RWPE2 (cell line): ENCODE data around the gene TBL1X.

Source experiments
- ATAC-seq: fragments of 200-7000 bp; cut with Tn5 transposase; 3 replicates; pipeline ENCODE4 v1.9.1; 2021; ENCODE audit warnings: low read depth
- DNase-seq: peaks from one replicate; pipeline ENCODE4 v3.0.0-alpha.2; 2020; ENCODE audit warnings: low spot score
- H3K27ac ChIP-seq: fragments of 450-650 bp; 2 replicates; pipeline ENCODE4 v1.5.1; 2017; ENCODE audit warnings: mild to moderate bottlenecking; ENCODE audit not compliant: poor library complexity, severe bottlenecking
- H3K27me3 ChIP-seq: fragments of 250-450 bp; sonication (Bioruptor Pico); 2 replicates; pipeline ENCODE4 v1.5.1; 2021; ENCODE audit warnings: mild to moderate bottlenecking, moderate library complexity; ENCODE audit not compliant: insufficient read depth, poor library complexity, severe bottlenecking
- H3K36me3 ChIP-seq: fragments of 250-450 bp; sonication (Bioruptor Pico); 2 replicates; pipeline ENCODE4 v1.5.1; 2020; ENCODE audit warnings: low read depth, mild to moderate bottlenecking, moderate library complexity
- H3K4me1 ChIP-seq: fragments of 250-450 bp; sonication (Bioruptor Pico); 2 replicates; pipeline ENCODE4 v1.5.1; 2021; ENCODE audit warnings: mild to moderate bottlenecking, moderate library complexity; ENCODE audit not compliant: insufficient read depth, poor library complexity, severe bottlenecking
- H3K4me3 ChIP-seq: fragments of 250-450 bp; sonication (Bioruptor Pico); 2 replicates; pipeline ENCODE4 v1.5.1; 2021; ENCODE audit warnings: mild to moderate bottlenecking, moderate library complexity; ENCODE audit not compliant: severe bottlenecking
- H3K9me3 ChIP-seq: fragments of 250-450 bp; sonication (Bioruptor Pico); 2 replicates; pipeline ENCODE4 v1.5.1; 2021; ENCODE audit warnings: mild to moderate bottlenecking, moderate library complexity; ENCODE audit not compliant: severe bottlenecking
- CTCF ChIP-seq: fragments of 450-650 bp; IDR thresholded peaks from one replicate; pipeline ENCODE4 v1.5.1; 2017; ENCODE audit warnings: mild to moderate bottlenecking, moderate library complexity; ENCODE audit not compliant: poor library complexity, severe bottlenecking

TBL1X gene

GRCh38 chrX:9503261-9503660 is 38.4 kb downstream of the TBL1X start:
- DNase-seq, result no peak
- Histone ChIP-seq H3K4me1 (no peaks in the 10 kb centered on the region), H3K36me3 (no peaks in the 10 kb centered on the region), H3K4me3 (no peak overlapping the region), H3K9me3 (no peaks in the 10 kb centered on the region), H3K27ac (no peak overlapping the region), H3K27me3 (no peaks in the 10 kb centered on the region)
- no peak for ATAC-seq
- no peak for TF ChIP-seq CTCF

GRCh38 chrX:9510366-9510765 is 45.5 kb downstream of the TBL1X start:
- no peaks in the 10 kb centered on the region for H3K36me3 ChIP-seq
- H3K27ac ChIP-seq, result no peak overlapping the region
- no peak for TF ChIP-seq CTCF
- no peaks in the 10 kb centered on the region for H3K4me1 ChIP-seq
- no peak overlapping the region for H3K4me3 ChIP-seq
- no peak for ATAC-seq
- no peaks in the 10 kb centered on the region for H3K9me3 ChIP-seq
- H3K27me3 ChIP-seq, result no peaks in the 10 kb centered on the region
- no peak for DNase-seq

- no peak overlapping the region for H3K27ac ChIP-seq
- DNase-seq, result no peak
- TF ChIP-seq CTCF, result no peak
- H3K27me3 ChIP-seq, result no peaks in the 10 kb centered on the region
- no peaks in the 10 kb centered on the region for H3K4me1 ChIP-seq
- H3K4me3 ChIP-seq, result no peak overlapping the region
- no peaks in the 10 kb centered on the region for H3K36me3 ChIP-seq
- ATAC-seq, result no peak
- H3K9me3 ChIP-seq, result no peaks in the 10 kb centered on the region
These were observed 46.1 kb downstream of the TBL1X start for GRCh38 chrX:9510980-9511379.

- DNase-seq, result no peak
- TF ChIP-seq CTCF, result no peak
These were observed 50.6 kb downstream of the TBL1X start for GRCh38 chrX:9515489-9515888.

GRCh38 chrX:9515973-9516538 is 51.2 kb downstream of the TBL1X start:
- H3K9me3 ChIP-seq, result no peaks in the 10 kb centered on the region
- ATAC-seq (no peak), DNase-seq (no peak)
- no peaks in the 10 kb centered on the region for H3K36me3 ChIP-seq
- H3K4me1 ChIP-seq, result no peaks in the 10 kb centered on the region
- H3K4me3 ChIP-seq, result no peak overlapping the region
- no peak for TF ChIP-seq CTCF
- no peaks in the 10 kb centered on the region for H3K27me3 ChIP-seq
- no peak overlapping the region for H3K27ac ChIP-seq

More at GRCh38 chrX:9515489-9515888, 50.6 kb downstream of the TBL1X start:
- no peak overlapping the region for H3K4me3 ChIP-seq
- H3K36me3 ChIP-seq, result no peaks in the 10 kb centered on the region
- no peaks in the 10 kb centered on the region for H3K9me3 ChIP-seq
- no peak for ATAC-seq
- no peak overlapping the region for H3K27ac ChIP-seq
- no peaks in the 10 kb centered on the region for H3K27me3 ChIP-seq
- no peaks in the 10 kb centered on the region for H3K4me1 ChIP-seq
